Glomerular visceral epithelial cell (primary cell): ENCODE results near the gene CDK13.
"Not testable (repeated sequence)": the region's sequence is repeated elsewhere in the genome, so short reads cannot be mapped to it uniquely, and the experiment has no call there.

Source experiments
- DNase-seq: peaks from one replicate; pipeline ENCODE4 v3.0.0-alpha.2; 2016; ENCODE audit errors: extremely low spot score

Gene CDK13

DNA sequence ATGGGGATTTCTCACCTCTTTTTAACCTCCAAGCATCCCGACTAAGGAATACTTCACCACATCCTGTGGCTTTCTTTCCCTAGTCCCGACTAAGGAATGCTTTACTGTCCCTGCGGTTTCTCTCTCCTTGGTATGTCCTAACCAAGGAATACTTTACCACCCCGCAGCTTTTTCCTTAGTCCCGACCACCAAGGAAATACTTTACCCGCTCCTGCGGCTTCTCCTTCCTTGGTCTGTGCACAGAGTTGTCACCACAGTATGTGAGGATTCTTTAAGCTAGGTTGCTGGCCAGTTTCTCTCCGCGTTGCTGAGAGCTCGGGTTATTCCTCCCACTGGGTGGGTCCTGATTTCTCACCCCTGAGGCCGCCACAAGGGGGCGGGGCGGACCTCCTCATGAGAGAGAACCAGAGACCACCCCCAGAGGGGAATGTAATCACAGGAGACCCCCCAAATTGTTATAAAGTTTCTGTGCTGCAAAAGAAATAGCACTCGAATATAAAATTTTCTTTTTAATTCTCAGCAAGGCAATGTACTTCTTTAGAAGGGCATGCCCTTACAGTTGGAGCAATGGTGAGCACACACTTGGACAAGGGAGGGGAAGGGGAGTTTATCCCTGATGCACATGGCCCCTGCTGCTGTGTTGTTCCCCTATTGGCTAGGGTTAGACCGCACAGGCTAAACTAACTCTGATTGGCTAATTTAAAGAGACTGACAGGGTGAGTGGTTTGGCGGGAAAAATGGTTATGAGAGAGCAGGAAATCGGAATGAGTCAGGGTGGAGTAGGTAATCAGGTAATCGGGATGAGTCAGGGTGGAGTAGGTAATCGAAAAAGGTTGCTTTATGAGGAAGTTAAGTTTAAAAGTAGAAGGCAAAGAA is 197.6 kb downstream of the CDK13 start:
- DNase-seq, result peak; percentile 80

GRCh38 chr7:40148247-40148580 is 198.2 kb downstream of the CDK13 start:
- DNase-seq, result not testable (repeated sequence)

DNA sequence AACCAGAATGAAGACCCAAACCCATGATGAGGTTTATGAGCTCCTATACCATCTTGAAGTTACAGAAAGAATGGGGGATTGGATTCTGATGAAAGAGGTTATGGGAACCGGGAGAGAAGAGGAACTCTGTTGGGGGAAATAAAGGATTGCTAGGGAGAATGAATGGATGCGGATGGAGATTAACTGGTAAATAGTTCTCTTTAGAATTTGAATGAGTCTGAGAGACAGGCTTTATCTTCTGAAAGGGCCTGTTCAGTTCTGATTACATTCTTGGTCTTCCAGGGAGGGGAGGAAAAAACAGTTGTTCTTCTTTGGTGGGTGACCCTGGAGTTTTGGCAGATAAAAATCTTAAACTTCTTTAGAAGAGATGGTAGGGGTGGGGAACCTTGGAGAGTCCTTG is 198.6 kb downstream of the CDK13 start:
- no peak for DNase-seq
